HG02981 (cell line): Measurements from ENCODE around the gene ZNF275.
"Not testable (repeated sequence)": the region's sequence is repeated elsewhere in the genome, so short reads cannot be mapped to it uniquely, and the experiment has no call there.

ENCODE experiments used
- ATAC-seq: cut with Tn5 transposase; IDR thresholded peaks from one replicate; pipeline ENCODE4 v1.9.1; 2021; ENCODE audit warnings: mild to moderate bottlenecking, moderate library complexity; ENCODE audit not compliant: unreplicated experiment

Gene ZNF275

DNA sequence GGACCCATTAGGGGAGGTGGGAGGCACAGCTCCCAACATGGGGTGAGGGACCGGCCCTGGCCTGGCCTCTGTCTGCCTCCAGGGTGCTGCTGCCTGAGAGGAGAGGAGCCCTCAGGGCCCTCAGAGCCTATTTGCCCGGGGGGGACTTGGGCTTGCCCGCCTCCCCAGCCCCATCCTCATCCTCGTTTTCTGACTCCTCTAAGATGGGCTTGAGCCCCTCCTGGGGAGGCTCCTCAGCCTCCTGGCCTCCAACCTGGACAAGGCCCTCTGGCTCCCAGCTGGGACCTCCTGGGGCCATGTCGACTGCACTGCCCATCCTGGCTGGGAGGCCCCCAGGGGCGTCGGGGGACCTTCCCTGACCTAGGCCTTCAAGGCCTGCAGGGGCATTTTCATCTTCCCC, 15.1 kb upstream of the ZNF275 start:
- no peak for ATAC-seq

DNA sequence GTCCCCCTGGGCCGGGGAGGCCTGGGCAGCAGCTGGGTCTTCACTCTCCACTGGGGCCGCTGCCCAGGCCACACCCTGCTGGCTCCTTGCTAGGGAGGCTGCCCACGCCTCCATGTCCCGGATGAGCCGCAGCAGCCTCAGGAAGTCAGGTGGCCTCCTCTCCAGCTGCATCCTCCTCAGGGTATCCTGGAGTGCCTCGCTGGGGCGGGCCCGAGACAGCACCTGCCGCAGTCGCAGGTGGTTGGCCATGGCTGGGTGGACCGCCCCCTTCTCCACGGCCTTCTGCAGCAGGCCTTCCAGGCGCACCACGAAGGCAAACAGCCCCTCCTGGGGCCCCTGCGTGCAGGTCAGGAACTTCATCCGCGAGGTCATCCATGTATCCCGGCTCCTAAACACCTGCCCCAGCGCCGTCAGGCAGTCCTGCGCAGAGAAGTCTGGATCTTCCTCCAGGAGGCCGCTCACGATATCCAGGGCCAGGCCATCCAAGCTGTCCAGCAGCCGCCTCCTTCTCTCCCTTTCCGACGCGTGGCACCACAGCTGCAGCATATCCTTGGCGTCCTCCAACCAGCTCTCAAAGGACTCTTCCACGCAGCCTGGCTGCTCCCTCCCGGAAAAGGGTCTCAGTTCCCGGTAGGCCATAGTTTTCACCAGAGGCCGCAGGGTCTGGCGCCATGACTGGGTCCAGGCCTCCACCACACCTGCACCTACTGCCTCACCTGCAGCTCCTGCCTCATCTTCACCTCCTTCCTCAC, 14.5 kb upstream of the ZNF275 start:
- ATAC-seq = no peak

DNA sequence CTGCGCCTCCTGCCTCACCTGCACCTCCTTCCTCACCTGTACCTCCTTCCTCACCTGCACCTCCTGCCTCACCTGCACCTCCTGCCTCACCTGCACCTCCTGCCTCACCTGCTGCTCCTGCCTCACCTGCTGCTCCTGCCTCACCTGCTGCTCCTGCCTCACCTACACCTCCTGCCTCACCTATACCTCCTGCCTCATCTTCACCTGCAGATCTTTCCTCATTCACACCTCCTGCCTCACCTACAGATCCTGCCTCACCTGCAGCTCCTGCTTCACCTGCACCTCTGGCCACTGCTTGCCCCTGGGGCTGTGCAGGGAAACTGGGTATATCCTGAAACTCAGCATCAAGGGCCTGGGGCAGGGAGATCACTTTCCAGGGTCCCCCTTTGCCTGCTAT, 13.9 kb upstream of the ZNF275 start:
- ATAC-seq = not testable (repeated sequence)

DNA sequence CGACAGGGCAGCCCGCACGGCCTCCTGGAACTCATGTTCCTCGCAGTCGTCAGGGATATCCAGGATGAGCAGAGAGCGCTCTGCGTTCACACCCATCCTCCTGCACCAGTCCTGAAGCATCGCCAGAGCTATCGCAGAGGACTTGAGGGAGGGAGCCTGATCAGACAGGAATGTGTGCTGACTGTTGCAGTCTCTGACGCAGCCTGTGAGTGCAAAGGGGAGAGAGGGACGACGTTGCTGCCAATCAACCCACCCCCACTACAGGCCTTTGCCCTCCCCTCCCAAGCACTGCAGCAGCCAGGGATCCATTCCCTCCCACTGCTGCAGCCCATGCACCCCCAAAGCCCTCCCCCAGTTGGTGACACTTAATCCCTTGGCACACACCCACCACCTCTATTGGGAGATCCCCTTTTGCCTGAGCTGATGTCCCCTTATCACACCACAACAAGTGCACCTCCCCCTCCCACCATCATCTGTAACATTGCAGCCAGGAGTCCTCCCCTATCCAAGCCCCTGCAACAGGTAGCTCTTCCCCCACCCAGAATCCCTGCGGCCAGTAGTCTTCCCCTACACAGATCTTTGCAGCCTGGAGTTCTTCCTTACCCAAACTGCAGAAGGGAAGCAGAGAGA, 13.3 kb upstream of the ZNF275 start:
- ATAC-seq = no peak

DNA sequence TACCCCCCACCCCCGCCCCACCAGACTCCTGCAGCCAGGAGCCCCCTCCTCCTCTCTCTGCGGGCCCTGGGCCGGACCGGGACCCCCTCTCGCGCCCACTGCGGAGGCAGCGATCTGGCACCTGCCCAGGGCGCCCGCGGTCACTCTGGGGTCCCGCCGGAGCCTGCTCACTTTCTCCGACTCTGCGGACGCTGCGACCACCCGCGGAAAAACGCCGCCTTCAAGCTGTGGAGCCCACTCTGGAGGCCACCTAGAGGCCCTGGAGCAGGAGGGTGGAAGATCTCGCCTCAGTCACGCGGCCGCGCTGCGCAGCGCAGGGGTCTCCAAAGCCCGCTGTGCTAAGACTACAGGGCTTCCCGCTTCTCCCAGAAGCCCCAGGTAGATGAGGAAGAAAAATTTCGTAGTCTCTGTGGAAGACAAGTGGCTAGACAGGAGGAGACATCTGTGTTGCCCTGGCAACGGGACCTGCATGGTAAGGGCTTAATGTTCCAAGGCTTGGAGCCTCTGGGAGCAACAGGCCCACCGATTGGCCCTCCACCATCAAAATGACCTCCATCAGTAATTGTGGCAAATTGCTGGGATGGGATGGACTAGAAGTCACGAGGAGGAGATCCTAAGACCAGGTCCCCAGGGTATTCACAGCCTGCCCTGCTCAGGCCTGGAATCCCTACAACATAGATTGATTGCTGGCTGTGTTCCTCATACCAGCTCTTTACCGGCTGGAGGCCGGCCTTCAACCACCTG, 12.4 kb upstream of the ZNF275 start, which contains the start of gene PNMA6F:
TSS of gene PNMA6F (minus strand) at position 387 of the 744 bp plus-strand sequence. CDS start 1,093 bp downstream, outside the sequence.
- no peak for ATAC-seq

DNA sequence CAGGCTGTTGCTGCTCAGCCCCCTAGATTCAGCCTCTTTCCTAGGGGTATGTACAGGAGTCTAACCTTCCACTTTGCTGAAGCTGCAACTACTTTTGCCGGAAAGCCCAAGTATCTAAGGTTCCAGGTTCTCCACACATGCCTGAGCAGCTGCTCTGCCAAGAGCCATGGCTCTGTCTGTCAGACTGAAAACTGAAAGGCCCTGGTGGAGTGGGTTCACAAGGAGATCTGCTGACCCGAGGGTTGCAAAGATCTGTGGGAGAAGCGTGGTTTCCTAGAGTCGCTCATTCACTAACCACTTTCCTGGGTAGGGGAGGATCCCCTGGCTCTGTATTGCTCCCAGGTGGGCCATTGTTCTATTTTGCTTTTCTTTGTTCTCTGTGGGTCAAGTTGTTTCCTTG, 6.4 kb upstream of the ZNF275 start:
- no peak for ATAC-seq

DNA sequence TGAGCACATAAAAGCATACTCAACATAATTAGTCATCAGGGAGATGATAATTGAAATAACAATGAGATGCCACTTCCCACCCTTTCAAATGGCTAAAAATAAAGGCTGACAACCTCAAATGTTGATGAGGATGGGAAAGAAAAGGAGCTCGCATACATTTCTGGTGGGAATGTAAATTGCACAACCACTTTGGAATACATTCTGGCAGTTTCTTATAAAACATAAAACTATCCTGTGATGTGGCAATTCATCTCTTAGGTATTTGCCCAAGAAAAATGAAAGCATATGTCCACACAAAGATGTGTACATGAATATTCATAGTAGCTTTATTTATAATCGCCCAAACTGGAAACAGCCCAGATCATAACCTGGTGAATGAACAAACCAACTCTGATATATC, 687 bp upstream of the ZNF275 start:
- ATAC-seq = no peak

DNA sequence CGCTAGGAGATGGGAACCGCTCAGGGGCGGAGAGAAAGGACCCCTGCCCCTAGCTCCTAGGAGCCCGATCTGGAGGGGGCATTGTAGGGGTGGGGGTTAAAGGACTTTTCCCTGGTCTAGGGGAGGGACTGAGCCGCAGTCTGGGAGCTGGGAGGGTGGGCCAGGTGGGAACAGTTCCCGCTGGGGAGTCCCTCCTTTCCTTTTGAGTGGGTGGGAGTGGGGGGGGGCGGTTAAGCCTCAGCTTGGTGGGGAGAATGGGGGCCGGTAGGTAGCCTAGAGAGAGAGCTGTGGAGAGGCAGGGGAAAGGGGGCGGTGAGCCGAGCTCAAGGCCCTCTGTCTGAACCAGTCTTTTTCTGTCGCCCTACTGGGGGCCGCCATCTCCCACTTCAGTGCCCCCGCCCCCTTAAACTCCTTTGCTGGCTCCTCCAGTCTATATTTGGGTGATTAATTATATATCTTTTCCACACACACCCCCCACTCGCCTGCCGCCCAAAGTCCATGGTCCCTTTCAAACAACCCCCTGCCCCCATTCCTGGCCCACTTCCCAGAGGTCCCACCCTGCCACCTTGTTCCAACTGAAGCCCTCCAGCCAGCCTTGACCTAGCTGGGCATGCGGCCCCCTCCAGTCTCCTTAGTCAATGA, 822 bp downstream of the ZNF275 start:
- no peak for ATAC-seq

DNA sequence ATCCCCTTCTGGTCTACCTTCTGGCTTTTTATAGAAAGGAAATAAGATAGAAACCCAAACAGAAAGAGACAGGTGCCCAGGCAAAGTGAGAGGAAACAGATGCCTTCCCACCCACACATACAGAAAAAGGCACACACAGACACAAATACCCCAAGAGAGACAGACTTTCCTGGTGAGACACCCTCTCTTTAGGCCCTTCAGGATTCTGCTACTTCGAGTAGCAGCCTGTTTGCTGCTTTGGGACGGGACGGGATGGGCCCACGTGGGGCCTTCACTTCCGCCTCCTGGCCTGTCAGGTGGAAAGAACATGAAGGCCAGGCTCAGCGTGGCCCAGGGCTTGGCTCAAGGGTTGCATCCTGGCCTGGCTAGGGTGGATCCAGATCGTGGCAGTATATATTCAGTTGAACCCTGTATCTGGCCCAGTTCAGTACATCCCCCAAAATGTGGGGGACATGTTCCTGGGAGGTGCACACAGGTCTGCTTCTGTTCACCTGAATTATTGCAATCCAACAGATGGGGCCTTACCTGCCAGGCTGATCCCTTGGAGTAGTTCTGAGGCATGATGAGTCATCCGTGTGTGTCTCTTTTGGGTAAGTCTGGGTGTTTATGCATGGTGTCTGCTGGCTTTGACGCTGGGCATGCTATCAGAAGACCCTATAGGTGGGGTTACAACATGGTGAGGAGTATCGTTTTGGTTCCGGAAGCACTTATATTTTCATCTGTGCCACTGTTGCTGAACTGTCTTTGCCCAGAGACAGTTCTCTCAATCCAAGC, 2.4 kb downstream of the ZNF275 start:
- no peak for ATAC-seq

DNA sequence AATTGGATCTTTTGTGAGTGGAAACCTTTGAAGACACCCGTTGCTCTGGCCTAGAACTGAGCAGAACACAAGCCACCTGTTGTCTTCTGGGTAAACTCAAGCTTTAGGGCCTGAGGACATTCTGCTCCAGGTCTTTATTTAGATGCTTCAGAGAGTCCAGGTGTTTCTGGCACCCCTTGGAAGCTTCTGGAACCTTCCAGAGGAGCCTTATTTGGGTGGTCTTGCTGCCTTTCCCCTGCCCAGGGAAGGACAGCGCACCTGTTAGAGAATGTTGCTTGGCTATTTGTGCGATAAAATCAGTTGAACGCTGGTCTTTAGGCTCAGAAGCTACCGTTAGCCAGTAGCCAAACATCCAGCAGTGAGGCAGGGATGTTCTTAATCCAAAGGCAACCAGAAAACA, 3.0 kb downstream of the ZNF275 start:
- ATAC-seq = no peak

DNA sequence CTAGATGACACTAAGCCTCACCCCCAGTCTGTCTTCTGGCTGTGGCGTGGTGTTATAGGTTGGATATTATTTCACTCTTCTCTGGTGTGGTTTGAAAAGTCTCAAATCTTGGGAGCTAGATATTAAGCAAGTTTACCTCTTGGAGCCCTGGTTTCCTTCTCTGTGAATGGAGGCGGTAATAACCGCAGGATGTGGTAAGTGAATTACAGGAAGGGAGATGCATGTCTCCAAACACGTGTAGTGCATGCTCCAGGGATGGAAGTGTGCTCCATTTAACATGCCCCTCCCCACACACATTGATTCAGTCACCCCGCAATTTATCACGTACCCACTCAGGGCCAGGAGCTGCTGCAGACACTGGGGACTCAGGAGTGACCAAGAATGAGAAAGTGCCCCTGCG, 4.9 kb downstream of the ZNF275 start:
- ATAC-seq = no peak

DNA sequence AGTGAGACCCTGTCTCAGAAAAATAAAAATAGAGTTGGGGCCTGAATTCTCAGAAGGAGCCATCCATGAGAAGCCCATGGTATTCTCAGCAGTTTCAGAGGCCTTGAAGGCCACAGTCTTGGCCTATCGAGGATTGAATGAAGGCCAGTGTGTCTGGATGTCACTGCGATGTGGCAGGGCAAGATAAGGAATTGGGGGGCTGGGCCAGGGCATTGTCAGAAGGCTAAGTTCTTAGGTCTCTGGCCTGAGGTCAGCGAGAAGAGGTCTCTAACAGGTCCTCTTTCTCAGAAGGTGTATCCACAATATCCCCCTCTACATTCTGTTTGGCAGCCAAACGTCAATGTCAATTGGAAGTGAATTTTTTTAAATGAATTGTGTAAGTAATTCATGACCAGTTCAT, 5.7 kb downstream of the ZNF275 start:
- no peak for ATAC-seq

DNA sequence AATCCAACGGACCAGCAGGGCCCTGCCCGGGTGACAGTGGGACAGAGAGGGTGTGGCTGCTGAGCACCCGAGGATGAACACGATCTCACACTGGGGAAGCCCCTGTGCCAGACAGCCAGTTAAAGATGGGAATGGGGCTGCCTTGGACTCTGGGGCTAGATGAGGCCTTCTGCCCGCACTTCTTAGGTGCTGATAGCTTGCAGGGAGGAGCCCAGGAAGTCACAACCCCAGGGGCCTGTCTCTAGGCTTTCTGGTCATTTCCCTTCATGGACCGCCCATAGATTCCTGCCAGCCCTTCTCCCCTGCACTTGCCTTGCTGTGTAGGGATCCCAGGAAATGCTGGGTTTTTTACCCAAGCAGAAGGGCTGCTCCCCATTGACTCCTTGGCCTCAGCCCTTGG, 6.2 kb downstream of the ZNF275 start:
- ATAC-seq = no peak

DNA sequence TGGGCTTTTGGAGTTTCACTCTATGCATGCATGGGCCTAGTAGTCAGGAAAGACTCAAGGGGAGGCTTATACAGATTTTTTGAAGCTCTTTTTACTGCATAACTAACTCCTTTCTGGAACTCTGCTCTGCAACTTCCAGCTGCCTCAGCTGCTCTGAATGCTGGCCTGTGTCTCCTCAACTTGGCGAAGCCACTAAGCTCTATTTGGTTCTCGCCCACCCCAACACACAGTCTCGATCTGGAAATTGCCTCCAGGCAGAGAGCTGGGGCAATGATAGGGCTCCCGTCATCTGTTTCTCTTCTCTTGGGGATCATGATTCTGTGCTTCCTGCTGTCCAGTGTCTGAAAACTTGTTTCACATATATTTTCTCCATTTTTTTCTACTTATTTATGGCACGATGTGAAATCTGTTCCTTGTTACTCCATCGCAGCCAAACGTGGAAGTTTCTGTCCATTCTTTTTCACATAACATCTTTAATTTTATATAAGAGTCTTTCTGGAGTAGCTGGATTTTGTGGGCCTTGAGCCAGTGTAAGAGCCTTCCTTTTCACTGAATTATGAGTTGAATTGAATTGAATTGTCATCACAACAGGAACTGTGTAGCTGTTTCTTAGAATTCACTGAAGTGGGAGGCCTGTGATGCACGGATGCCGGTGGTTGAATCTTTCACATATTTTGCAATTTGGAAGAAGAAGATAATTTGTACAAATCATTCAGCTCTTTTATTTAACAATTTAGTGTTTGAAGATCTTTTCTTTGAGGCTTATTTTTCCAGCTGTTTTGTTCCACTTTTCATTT, 9.0 kb downstream of the ZNF275 start:
- no peak for ATAC-seq

DNA sequence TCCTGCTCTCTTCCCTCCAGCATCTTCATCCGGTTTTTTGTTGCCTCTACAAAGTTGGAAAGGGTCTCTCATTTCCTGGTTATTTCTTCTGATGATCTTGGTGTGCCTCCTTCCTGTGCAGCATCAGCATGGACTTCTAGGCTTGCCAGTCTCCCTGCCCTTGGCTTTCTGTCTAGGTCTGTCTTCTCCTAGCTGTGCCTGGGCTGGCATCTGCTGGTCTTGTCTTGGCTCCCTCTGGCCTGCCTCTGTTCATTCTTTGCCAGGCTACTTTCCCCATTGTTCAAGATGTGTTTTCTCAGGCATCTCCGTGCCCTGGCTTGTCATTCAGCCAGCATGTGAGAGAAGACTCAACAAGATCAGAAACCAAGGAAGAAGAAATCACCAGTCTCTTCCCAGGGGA, 9.7 kb downstream of the ZNF275 start:
- no peak for ATAC-seq

DNA sequence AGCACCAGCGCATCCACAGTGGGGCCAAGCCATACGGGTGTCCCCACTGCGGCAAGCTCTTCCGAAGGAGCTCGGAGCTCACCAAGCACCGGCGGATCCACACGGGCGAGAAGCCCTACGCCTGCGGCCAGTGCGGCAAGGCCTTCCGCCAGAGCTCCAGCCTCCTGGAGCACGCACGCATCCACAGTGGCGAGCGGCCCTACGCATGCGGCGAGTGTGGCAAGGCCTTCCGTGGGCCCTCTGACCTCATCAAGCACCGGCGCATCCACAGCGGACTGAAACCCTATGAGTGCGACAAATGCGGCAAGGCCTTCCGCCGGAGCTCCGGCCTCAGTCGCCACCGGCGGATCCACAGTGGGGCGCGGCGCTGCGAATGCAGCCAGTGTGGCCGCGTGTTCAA, 13.6 kb downstream of the ZNF275 start:
- no peak for ATAC-seq

DNA sequence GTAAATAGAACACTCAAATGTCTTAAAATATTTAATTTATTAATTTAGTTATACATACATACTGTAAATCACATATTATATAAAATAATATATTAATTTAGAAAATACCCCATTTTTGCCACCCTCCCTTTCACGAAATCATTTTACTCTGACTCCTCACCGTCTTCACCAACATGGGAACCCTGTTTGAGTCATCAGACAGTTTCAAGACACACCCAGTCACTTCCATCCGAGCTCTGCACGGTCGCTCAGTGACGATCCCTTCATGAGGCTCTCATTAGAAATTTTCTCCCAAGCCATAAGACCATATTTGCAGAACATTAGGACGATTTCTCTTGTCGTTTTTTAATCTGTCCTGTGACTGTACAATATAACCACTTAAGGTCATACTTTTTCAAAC, 14.5 kb downstream of the ZNF275 start:
- ATAC-seq = no peak

DNA sequence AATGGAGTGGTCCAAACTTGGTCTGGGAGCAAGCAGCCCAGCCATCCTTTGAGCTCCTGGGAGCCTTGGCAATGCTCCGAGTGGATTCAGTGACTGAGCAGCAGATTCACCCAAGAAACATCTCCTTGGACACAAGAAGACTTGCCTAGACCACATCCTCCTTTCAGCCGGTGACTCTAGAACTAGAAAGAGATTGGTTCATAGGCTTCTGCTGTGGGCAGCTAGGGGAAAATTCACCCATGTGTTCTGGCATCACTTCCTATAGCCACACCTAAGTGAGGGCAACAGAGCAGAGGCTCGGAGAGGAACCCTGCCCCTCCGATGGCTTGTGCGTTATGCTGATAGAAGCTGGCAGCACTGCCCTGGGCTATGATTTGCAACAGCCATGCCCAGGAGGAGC, 16.0 kb downstream of the ZNF275 start:
- no peak for ATAC-seq

DNA sequence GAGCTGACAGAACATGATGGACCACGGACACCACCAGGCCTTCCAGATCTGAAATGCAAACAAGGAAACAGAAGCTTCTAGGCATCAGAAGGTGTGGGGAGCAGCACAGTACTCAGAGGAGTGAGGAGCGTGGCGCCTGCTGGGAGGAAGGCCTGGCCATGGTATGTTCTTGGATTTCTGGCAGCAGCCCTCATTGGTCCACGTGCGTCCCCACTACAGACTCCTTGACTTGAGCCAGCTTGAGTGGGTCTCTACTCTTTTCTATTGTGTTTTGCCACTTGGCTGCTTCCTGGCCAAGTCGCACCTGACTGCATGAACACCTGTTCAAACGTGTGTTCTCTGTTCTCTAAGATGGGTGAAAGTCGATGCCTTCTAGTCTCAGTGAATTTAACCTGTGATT, 18.0 kb downstream of the ZNF275 start:
- ATAC-seq = no peak

DNA sequence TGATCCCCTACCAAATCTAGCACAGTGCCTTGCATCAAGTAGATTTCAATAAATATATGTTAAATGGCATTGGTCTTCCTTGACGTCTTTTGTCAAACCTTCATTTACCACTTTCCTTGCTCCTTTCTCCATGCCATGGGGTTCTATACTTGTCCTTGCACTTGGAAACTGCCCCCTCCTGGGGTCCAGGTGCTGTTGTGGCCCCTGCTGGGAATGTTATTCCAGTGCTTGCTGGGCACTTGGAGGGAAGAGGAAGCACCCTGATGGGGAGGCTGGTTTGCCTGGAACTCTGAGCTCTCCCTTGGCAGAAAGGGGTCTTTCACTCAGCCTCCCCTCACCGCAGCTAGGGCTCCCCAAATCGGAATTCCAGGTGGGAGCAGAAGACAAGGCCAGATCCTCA, 18.9 kb downstream of the ZNF275 start:
- ATAC-seq = no peak
